Activated CD4-positive, alpha-beta T cell treated with anti-CD3 and anti-CD28 coated beads for 24 hours (primary cell): ENCODE results near the gene GPBP1L1.
"Not testable (repeated sequence)": the region's sequence is repeated elsewhere in the genome, so short reads cannot be mapped to it uniquely, and the experiment has no call there.

Experiments used
- DNase-seq, 2 donors: peaks; one replicate each; pipeline ENCODE4 v3.0.0-alpha.2; 2020; ENCODE audit warnings: low read depth in 2 of 2

Gene GPBP1L1

GRCh38 chr1:45635211-45635610 is 51.1 kb downstream of the GPBP1L1 start:
- no peak for DNase-seq

GRCh38 chr1:45630429-45630828 is 55.9 kb downstream of the GPBP1L1 start:
- no peak for DNase-seq

DNA sequence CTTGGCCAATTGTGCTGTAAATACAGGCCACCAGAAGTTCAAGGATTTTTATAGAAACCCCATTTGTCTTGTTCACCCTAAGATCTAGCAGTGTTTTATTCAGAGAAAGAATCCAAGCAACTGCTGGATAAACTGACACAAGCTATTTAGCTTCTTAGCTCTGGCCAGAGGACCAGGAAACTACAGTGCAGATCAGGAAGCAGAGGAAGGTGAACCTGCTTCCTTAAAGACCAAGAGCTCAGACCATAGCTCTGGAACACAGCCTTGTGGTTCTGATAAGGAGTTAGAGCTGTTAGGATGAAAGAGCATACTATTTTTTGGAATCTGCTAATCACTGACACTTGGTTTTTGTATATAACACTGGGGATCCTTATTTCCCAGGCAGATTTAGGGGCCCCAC is 57.3 kb downstream of the GPBP1L1 start:
- DNase-seq, result no peak

DNA sequence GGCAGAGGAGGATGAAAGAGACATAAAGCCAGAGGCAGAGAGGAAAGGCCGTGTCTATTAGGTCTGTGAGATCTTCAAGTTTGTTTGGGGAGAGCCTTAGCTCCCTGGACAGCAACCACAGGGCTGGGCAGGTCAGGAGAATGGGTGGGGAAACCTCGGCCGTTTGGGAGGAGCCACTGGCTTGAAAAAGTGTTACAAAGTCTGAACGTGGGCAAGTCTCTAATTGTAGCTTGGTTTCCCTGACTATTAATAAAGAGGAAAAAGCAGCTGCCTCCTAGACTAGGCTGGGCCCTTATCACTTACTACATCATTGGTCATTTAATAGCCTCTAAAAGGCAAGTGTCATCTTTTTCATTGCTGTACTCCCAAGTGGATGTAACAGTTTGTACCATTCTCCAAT is 62.4 kb downstream of the GPBP1L1 start, which contains the start of gene CCDC17:
TSS of gene CCDC17 (minus strand) at position 83 of the 400 bp plus-strand sequence. CDS start 145 bp downstream, outside the sequence.
- no peak for DNase-seq

GRCh38 chr1:45622524-45623394 is 63.6 kb downstream of the GPBP1L1 start:
- DNase-seq, result no peak

GRCh38 chr1:45621895-45622523 is 64.3 kb downstream of the GPBP1L1 start:
- DNase-seq, result no peak

DNA sequence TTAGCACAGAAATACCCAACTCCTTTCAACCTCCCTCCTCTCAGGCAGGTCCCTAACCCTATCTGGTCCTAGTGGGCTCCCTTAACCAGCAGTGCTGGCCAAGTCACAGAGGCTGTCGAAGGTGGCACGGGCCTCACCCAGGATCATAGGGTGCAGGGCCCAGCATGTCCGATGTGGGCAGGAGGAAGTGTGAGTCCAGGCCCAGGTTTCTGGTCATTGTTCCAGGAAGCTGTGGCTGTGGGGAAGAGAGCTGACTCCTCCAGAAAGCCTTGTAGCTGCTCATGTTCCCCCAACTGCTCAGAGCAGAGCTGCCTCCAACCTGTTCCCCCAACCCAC is 64.9 kb downstream of the GPBP1L1 start:
- no peak for DNase-seq

GRCh38 chr1:45620588-45621500 is 65.5 kb downstream of the GPBP1L1 start:
- no peak for DNase-seq

DNA sequence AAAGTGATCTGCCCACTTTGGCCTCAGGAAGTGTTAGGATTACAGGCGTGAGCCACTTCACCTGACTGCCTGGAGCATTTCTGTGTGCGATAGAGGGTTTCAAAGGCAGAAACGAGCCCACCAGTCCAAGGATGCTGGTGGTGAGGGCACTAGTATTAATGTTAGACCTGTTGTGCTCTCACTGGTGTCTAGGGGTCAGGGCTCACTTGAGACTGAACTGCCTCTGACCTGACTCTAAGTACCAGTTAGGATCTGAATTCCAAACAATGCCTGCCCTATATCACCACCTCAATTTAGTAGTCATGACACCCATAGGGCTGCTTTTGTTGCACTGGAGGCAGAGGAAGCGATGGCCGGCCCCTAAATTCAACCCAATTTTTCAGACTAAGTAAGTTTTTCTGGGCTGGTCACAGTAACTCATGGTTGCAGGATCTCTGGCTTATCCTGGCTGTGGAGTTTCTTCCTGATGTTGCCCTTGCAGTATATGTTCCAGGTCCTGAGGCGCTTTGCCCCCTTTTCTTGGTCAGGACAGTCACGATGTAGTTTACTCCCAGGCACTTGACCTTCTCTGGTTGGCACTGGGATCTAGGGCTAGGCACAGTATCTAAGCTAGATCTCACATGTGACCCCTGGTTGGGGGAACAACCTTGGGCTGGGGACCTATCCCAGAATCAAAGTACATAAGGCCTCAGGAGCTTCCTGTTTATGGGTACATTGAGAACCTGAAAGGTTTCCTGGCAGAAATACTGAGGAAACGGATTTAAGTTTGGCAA is 67.0 kb downstream of the GPBP1L1 start:
- no peak for DNase-seq

- no peak for DNase-seq
Observed at GRCh38 chr1:45617618-45618017, 68.7 kb downstream of the GPBP1L1 start.

- no peak for DNase-seq
Observed at GRCh38 chr1:45615885-45616284, 70.4 kb downstream of the GPBP1L1 start.

GRCh38 chr1:45612941-45613579 is 73.3 kb downstream of the GPBP1L1 start:
- DNase-seq, result no peak

DNA sequence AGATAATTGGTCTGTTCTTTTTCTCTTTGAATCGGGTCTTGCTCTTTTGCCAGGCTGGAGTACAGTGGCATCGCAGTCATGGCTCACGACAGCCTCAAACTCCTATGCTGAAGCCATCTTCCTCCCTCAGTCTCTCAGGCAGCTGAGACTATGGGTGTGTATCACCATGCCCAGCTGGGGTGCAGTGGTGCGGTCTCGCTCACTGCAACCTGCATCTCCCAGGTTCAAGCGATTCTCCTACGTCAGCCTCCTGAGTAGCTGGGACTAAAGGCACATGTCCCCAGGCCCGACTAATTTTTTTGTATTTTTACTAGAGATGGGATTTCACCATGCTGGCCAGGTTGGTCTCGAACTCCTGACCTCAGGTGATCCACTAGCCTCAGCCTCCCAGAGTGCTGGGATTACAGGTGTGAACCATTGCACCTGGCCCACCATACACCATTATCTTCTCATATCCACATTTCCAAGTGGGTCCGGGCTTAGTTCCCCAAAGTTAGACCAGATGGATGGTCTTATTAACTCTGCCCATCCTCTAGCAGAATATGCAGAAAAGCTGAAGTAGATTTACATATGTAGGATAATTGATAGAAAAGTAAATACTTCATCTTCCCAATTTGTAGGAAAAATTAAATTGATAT is 75.6 kb downstream of the GPBP1L1 start:
- no peak for DNase-seq

DNA sequence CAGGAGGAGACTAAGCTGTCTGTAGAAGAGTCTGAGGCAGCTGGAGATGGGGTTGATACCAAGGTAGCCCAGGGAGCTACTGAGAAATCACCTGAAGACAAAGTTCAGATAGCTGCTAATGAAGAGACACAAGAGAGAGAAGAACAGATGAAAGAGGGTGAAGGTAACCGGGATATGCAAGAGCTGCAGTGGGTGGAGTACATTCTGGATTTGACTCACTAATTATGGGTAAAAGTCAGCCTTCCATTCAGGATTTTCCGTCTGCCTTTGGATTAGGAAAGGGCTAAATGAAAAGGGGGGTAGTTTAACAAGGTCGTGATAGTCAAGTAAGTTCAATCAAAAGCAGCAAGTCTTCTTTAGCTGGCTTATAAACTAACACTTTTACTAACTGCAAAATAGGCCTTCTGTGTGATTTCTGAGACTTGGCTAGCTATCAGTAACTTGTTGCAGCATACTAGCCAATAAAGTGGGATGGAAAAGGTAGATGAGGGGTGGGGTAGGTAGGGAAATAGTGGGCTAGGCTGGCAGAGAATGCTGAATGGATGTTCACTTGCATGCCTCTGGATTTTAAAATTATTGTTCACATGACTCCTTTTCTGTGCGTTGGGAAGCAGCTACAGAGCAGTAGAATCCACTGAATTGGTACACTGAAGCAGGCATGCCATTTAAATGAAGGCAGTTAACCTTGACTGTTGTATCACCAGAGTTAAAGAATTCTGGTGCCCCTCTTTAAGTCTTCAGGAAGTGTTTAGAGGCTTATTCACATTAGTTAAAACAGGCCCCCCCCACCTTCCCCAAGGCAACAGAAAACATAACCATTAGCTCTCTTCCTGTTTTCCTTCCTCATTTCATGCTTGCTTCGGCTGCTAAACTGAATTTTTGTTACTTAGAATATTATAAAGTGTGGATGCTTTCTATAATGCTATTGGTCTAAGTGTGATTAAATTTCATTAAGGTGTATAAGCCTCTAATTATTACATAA is 77.9 kb downstream of the GPBP1L1 start:
- no peak for DNase-seq

- no peak for DNase-seq
Observed at GRCh38 chr1:45607404-45608074, 78.8 kb downstream of the GPBP1L1 start.

GRCh38 chr1:45604239-45604638 is 82.1 kb downstream of the GPBP1L1 start:
- no peak for DNase-seq

GRCh38 chr1:45596765-45597164 is 89.6 kb downstream of the GPBP1L1 start:
- DNase-seq, result not testable (repeated sequence)

- DNase-seq, result no peak
Observed at GRCh38 chr1:45594412-45594811, 91.9 kb downstream of the GPBP1L1 start.

- no peak for DNase-seq
Observed at GRCh38 chr1:45589861-45590260, 96.5 kb downstream of the GPBP1L1 start.
